SIG-M5 (cell line): ENCODE measurements around the gene TRIM56.
"Not testable (repeated sequence)": the region's sequence is repeated elsewhere in the genome, so short reads cannot be mapped to it uniquely, and the experiment has no call there.

Experiments used
- DNase-seq: peaks from one replicate; lab custom pipeline; 2025; lab: John Stamatoyannopoulos, UW

TRIM56 gene

DNA sequence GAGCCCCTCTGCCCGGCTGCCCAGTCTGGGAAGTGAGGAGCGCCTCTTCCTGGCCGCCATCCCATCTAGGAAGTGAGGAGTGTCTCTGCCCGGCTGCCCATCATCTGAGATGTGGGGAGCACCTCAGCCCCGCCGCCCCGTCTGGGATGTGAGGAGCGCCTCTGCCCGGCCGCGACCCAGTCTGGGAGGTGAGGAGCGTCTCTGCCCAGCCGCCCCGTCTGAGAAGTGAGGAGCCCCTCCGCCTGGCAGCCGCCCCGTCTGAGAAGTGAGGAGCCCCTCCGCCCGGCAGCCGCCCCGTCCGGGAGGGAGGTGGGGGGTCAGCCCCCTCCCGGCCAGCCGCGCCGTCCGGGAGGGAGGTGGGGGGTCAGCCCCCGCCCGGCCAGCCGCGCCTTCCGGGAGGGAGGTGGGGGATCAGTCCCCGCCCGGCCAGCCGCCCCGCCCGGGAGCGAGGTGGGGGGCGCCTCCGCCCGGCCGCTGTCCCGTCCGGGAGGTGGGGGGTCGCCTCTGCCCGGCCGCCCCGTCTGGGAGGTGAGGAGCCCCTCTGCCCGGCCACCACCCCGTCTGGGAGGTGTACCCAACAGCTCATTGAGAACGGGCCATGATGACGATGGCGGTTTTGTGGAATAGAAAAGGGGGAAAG lies 7.1 kb downstream of the TRIM56 start:
- DNase-seq, result not testable (repeated sequence)

DNA sequence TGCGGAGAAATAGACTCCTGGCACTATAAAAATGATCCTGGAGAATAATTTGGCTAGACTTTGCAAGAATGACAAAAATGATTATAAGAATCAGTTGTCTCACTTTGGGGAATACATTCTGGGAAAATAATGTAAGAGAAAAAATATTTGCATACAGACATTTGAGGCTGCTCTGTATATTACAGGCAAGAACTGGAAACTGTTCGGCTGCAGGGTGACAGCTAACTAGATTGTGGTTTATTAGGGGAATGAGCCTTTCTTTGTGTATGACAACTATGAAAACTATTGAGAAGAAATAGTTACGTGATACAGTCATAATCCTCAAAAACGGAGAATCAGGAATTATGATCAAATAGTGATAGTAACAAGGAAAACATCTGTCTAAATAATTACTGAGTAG lies 8.6 kb downstream of the TRIM56 start:
- DNase-seq, result no peak

DNA sequence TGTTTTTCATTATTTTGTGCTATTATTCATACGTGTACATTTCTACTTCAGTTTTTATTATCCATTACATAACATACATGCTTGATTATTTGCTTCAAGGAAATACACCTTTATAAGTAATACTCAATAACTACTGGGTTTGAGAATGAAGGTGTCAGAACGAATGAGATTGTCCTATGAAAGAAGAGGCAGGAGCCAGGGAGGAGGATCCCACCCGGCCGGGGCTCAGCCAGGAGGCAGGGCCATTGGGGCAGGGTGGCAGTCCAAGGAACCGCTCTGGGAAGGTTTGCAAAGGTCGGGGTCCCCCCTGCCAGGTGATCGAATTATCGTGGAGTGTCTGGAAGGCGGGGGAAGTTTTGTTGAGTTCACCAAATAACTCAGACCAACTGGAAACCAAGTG lies 9.1 kb downstream of the TRIM56 start:
- DNase-seq, result no peak

DNA sequence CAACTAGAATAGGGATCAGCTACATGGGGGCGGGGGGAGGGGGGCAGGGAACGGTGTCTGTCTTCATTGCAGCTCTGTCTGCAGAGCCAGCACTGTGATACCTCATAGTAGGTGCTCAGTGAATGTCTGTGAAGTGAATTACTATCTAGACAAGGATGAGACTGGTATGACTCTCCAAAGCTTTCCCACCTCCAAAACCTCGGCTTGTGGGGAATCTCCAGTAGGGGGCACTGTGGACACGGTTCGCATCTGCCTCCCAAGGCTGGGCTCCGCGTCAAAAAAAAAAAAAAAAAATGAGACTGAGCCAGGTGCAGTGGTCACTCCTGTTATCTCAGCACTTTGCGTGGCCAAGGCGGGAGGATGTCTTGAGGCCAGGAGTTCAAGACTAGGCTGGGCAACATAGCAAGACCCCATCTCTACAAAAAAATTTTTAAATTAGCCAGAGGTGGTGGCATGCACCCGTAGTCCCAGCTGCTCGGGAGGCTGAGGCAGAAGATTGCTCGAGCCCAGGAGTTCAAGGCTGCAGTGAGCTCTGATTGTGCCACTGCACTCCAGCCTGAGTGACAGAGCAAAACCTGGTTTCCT lies 9.6 kb downstream of the TRIM56 start:
- no peak for DNase-seq

DNA sequence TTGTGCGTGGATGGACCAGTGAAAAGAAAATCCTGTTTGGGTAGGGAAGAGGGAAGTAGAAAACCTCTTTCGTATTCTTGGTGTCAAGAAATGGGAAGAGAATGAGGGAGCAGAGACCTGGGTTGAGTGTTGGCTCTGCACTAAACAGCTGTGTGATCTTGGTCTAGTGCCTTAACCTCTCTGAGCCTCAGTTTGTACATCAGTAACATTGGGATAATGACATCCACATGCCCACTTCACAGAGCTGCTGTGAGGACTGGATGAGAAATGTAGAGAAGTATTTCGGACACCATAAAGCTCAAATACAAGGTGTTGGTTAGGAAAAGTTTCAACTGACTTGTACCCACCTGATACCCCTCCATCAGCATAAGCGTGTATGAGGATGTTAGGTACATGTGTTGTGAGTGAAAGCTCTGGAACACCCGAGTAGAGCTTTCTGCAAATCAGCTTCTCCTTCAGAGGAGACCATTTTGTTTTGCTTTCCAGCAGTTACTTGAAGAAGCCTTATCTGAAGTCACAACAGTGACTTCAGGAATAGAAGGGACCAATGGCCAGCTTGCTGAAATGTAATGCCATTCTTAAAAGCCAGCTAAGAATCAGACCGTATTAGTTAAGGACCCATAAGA lies 11.2 kb downstream of the TRIM56 start:
- DNase-seq, result no peak

DNA sequence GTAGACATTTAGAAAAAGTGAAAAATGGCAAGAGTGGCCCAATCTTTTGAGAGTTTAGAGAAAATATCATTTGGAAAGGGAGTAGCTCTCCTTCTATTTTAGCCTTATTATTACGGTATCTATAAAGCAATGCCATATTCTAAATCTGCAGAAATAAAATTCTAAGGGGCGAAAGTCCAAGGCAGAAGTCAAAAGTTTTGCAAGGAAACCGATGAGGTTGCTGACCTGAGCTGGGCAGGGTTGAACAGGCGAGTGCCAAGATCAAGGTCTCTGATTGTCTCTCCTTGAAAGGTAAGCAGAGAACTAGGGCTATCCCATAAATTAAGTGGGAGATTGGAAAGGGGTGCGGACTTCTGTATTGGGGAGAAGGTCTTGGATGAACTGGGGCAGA lies 11.7 kb downstream of the TRIM56 start:
- DNase-seq, result no peak

DNA sequence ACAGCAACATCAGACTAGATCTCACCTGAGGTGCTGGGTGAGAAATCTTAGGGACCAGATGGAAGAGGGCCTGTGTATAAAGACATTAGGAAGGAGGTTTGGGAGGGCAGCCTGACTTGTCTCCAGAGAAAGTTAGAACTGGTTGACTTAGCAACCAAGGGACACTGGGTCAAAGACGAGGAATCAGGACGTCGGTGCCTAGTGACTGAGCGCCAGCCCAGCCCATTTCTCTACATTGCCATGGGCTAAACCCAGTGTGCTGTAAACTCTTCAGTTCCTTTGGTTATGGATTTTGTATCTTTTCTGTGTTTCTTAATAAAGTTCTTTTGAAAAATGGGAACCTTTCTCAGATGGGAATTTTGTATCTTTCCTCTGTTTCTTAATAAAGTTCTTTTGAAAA lies 12.3 kb downstream of the TRIM56 start:
- no peak for DNase-seq

DNA sequence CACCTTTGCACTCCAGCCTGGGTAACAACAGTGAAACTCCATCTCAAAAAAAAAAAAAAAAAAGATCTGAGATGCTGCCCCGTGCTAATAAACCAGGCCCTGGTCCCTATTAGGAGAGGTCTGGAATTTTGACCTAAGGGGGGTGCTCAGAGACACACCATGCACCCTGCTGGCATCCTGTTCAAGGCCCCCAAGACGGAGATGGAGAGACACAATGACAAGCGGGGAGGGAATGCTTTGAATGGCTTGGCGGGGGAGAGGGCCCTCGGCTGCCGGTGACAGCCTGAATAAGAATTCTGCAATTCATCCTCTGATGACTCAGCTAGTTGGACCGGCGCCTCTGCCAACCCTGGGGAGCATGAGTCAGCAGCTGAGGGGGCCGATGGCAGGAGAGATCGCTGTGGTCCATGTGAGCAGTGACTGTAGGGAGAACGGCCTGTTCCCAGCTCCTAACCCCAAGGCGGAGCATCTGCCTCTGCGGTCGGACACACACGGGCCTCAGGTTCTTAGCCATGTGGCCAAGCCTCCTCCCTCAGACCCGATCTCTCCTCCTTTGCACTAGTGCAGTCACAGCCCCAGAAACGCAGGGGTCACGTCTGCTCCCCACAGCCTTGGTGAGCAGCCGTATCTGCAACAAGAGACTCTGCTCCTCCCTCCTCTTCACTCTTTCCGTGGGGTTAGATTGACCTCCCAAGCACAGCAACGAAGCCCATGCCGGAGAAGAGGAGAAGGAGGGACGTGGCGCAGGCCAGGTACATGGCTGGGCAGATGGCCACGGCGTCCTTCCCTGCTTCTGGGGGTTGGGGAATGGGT lies 14.9 kb downstream of the TRIM56 start:
- DNase-seq, result peak; percentile 60

DNA sequence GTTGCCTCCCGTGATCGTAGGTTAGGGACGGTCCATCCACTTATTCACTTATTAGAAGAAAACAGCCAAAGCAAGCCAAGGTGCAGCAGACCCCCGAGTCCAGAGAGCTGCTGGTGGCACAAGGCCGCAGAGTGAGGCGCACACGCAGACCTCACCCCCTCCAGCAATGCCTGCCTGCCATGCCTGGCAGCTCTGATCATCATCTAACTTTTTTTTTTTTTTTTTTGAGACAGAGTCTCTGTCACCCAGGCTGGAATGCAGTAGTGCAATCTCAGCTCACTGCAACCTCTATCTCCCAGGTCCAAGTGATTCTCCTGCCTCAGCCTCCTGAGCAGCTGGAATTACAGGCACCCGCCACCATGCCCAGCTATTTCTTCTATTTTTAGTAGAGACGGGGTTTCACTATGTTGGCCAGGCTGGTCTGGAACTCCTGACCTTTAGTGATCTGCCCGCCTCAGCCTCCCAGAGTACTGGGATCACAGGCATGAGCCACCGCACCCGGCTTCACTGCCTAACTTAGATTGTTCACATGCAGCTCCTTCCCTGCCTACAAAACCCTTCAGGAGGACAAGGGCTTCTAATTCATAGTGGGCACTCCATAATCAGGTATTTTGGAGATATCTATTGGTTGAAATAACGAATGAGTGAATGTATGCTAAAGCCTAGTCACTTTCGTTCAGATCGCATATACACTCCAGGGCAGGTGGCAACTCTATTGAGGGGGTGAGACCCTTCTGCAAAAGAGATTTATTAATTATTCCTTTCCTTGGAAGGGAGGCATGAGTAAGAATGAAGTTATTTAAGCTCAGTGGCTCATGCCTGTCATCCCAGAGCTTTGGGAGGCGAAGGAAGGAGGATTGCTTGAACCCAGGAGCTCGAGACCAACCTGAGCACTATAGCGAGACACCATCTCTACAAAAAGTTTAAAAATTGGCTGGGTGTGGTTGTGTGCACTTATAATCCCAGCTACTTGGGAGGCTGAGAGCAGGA lies 15.9 kb downstream of the TRIM56 start:
- no peak for DNase-seq

DNA sequence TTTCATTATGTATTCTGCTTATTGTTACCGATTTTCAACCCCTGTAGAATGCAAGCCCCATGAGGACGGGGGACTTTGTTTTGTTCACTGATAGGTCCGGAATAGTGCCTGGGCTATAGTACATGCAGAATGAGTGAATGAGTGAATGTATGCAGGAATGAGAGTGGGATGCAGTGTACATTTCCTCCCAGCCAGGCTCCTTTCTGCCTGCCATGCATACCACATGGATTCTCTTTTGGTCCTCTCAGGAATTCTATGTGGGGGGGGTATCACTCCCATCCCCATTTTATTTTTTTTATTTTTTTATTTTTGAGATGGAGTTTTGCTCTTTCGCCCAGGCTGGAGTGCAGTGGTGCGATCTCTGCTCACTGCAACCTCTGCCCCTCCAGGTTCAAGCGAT lies 16.7 kb downstream of the TRIM56 start:
- DNase-seq, result no peak

DNA sequence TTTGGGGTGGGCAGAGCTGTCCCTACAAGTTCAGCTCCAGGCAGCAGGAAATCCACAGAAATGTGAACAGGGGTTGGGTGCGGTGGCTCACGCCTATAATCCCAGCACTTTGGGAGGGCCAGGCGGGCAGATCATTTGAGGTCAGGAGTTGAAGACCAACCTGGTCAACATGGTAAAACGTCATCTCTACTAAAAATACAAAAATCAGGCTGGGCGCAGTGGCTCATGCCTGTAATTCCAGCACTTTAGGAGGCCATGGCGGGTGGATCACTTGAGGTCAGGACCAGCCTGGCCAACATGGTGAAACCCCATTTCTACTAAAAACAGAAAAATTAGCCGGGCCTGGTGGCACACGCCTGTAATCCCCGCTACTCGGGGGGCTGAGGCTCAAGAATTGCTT lies 18.4 kb downstream of the TRIM56 start:
- not testable (repeated sequence) for DNase-seq

DNA sequence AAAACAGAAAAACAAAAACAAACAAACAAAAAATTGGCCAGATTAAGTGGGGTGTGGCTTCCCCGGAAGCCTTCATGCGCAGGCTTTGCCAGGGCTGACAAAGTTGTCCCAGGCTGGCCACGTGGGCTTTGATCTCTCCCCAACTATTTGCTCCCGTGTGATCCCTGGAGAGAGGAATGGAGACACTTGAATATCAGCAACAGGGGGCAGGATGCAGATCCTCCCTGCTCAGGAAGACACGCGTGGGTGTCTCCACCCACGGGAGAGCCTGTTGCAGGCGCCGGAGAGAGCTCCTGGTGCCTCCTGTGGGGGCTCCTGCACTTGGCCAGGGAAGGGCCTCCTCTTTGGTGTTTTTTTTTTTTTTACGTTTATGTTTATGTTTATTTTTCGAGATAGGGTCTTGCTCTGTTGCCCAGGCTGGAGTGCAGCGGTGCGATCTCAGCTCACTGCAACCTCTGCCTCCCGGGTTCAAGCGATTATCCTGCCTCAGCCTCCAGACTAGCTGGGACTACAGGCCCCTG lies 19.0 kb downstream of the TRIM56 start:
- DNase-seq, result no peak

DNA sequence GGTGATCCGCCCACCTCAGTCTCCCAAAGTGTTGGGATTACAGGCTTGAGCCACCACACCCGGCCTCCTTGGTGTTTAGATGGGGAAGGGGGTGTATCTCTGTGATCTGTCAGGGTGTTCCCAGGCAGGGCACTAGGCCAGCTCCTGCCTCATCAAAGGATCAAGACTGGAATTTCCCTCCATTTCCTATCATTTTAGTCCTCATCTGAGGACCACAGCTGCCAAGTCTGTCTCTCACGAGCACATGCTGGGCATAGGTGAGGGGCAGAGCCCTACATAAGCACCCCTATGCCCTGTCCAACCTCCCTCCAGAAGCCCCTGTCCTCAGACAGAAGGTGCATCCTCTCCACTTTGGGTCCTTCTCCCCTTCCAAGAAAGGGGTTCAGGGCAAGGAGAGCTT lies 19.5 kb downstream of the TRIM56 start:
- no peak for DNase-seq

DNA sequence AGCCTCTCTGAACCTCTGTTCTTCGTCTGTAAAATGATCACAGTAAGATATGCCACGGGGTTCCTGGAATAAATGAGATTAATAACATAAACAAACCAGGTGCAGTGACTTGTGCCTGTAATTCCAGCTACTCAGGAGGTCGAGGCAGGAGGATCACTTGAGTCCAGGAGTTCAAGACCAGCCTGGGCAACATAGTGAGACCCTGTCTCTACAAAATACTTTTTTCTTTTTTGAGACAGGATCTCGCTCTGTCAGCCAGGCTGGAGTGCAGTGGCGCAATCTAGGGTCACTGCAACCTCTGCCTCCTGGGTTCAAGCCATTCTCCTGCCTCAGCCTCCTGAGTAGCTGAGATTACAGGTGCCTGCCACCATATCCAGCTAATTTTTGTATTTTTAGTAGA lies 20.0 kb downstream of the TRIM56 start:
- not testable (repeated sequence) for DNase-seq

DNA sequence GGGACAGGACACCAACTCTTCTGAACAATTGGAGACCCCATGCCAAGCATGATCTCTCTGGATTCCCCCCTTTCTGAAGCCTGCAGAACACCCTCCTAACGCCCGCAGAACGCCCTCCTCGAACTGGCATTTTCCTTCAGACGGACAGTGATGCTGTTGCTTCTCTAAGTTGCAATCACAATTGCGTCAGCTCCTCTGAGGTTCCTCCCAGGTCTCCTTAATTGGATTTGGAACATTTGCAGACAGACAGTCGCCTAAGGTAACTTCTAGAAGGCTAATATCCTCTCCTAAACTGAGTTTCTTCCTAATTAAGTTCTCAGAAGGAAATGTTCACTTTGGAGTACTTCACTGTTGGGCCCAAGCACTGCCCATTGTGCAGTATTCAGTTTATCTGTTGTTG lies 21.1 kb downstream of the TRIM56 start:
- DNase-seq, result no peak

DNA sequence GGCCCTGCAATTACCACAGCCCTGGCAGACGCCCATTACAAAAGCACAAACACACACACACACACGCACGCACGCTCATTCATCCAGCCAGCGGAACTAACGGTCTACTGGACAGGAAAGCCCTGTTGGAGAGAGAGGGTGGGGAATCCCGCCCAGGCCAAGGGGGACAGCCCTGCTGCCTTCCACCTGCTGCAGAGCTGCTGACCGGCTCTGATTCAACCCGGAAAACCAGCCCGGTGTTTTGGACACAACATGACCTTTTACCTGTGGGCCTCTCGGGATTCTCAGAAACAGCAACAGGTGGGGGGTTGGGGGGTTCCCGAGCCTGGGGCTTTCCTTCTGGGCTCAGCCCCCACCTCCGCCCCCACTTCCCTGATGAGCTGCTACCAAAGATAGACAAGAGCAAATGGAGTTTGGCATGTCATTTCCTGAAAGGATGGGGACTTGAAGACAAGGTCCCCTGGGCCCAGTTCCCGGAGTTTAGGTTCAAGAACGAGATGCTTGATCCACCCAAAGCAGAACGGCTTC lies 23.1 kb downstream of the TRIM56 start:
- no peak for DNase-seq

DNA sequence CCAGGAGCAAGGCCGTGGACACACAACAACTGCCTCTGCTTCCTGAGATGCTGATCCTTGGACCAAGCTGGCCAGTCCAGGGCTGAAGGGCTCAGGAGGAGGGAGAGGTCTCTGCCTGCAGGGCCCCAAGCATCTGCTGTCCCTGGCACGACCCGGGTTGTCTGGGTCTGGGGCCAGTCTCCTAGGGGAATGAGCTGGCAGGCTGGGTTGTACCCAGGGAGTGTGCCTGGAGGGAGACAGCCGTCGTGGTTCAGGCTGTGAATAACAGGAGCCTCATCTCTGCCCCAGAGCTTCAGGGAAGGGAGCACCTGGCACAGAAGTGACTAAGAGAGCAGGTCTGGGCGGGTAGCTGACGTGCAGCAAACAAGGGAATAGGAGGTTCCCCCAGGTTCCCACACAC lies 23.7 kb downstream of the TRIM56 start:
- no peak for DNase-seq

DNA sequence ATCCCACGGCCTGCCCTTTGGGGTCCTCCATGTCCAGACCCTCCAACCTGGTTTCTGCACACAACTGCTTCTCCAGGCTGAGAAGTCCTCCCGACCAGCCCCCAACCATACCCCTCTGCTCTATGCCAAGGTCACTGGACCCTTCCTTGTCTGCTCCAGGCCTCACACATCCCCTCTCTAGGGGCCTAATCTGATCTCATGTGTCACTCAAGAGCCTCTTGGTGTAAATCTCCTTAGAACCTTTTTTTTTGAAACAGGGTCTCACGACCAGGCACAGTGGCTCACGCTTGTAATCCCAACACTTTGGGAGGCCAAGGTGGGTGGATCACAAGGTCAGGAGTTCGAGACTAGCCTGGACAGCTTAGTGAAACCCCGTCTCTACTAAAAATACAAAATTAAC lies 24.1 kb downstream of the TRIM56 start:
- no peak for DNase-seq

DNA sequence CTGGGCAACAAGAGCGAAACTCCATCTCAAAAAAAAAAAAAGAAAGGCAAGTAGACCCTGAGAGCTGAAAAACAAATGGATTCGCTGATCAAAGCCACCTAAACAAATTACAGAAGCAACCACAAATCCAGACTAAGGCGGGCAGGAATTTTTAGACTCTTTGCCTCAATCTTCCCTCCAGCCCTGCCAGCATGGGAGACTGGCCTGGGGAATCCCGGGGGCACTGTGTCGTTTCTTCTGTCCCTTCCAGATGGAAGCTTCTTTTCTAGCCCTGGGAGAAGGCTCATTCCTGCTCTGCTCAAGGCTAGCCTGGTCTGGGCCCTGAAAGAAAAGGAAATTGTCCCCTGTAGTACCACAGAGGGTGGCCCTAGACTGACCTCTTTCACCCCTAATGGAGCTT lies 26.0 kb downstream of the TRIM56 start:
- DNase-seq, result no peak

DNA sequence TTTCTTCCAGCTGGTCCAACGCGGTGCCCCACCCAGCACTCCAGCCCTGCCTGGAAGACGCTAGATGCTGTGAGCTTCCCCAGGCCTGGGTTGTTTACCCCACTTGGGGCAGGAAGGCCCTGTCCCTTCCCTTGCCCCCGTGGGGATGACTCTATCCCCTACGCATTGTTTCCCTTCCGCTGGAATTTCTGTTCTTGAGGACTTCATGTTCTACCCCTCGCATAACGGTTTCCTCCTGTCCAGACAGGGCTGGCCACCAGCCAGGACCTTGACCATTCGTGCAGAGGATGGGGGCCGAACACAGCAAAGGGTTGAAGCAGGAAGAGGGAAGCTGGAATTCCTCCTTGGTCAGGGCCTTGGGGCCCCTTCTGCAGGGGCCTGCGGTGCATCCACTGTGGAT lies 27.0 kb downstream of the TRIM56 start:
- no peak for DNase-seq

DNA sequence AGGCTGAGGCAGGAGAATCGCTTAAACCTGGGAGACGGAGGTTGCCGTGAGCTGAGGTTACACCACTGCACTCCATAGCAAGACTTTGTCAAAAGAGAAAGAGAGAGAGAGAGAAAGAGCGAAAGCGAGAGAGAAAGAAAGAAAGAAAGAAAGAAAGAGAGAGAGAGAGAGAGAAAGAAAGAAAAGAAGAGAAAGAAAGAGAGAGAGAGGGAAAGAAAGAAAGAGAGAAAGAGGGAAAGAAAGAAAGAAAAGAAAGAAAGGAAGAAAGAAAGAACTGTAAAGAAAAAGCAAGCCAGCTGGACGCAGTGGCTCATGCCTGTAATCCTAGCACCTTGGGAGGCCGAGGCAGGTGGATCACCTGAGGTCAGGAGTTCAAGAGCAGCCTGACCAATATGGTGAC lies 27.9 kb downstream of the TRIM56 start:
- DNase-seq, result not testable (repeated sequence)
